ENCODE results near the gene VCPKMT. TPM values are rescaled to one million over a fixed set of nuclear protein-coding genes. Genes with fewer than 3 reads are reported as not detected.

Gene VCPKMT
- total RNA-seq, 1 donor from 2014 or later = 5.3 TPM

DNA sequence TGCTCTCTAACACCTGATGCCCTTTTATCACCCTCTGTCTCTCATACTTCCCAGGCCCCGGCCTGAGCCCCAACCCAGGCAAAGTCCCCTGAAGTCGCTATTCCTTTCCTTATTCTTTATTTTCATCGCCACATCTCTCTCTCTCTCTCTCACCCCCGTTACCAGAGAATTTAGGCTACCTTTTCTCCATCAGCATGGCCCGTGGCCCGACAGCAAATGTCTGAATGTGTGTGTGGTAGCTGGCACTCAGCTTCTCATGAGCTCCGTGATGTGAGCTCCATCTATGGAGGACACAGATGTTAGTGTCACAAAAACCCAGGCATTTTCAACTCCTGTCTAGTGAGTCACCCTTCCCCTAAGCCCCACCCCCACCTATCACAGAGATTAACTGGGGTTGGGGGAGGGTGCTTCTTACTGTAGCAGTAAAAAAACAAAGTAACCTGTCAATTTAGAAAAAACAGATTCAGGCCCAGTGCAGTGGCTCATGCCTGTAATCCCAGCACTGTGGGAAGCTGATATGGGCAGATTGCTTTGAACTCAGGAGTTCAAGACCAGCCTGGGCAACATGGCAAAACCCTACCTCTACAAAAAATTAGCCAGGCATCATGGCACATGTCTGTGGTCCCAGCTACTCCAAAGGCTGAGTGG, 53.8 kb downstream of the VCPKMT start:
- no peak overlapping the region for H3K4me3 ChIP-seq (ENCODE audit: low read depth, low read length)

DNA sequence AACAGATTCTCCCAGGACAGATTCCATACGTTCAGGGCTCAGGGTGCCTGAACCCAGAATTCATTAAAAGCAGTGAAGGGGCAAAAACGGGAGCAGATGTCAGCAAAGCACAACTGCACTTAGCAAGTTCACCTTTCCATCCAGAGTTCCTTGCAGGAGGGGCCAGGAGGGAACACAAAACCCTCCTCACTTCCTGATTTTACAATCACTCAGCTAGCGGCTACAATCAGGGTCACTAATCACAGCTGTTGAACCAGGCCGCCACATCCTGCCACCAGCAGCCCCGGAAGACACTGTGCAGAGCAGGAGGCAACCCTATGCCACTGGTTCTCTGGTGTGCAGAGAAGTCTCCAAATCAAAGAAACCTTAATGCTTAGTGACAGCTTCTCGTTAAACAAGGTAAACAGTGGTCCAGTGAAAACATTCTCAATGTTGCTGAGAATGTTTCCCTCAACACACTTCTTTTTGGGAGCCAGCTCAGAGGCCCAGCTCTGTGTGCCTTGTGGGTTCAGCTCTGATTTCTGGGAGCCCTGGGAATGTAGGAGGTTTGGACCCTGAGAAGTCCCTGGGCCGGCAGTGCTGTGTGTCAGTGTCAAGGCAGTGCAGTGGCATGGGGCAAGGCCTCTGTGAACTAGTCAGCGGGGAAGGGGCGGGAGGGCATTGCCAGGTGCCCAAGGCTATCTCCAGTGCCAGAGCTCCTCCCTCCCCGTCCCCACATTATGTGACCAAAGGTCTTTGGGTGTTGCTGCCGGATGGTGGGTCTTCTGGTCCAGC, 54.5 kb downstream of the VCPKMT start:
- no peak for FAIRE-seq
- no peak overlapping the region for H3K4me3 ChIP-seq (ENCODE audit: low read depth, low read length)

More for the DNA sequence above, 53.8 kb downstream of the VCPKMT start:
- H3K27me3 ChIP-seq (ENCODE audit: control insufficient read depth, insufficient read depth, low read length) = no peaks in the 10 kb centered on the region
- TF ChIP-seq, protein P1, sequence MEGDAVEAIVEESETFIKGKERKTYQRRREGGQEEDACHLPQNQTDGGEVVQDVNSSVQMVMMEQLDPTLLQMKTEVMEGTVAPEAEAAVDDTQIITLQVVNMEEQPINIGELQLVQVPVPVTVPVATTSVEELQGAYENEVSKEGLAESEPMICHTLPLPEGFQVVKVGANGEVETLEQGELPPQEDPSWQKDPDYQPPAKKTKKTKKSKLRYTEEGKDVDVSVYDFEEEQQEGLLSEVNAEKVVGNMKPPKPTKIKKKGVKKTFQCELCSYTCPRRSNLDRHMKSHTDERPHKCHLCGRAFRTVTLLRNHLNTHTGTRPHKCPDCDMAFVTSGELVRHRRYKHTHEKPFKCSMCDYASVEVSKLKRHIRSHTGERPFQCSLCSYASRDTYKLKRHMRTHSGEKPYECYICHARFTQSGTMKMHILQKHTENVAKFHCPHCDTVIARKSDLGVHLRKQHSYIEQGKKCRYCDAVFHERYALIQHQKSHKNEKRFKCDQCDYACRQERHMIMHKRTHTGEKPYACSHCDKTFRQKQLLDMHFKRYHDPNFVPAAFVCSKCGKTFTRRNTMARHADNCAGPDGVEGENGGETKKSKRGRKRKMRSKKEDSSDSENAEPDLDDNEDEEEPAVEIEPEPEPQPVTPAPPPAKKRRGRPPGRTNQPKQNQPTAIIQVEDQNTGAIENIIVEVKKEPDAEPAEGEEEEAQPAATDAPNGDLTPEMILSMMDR (IDR thresholded peaks at IDR 0.05; ENCODE audit: insufficient read depth, low read length, severe bottlenecking) = no peak
- no peaks in the 10 kb centered on the region for H3K36me3 ChIP-seq (ENCODE audit: control insufficient read depth, insufficient read depth, low read length)
- DNase-seq (ENCODE audit: low read depth) (peak; percentile 73), FAIRE-seq (no peak)

DNA sequence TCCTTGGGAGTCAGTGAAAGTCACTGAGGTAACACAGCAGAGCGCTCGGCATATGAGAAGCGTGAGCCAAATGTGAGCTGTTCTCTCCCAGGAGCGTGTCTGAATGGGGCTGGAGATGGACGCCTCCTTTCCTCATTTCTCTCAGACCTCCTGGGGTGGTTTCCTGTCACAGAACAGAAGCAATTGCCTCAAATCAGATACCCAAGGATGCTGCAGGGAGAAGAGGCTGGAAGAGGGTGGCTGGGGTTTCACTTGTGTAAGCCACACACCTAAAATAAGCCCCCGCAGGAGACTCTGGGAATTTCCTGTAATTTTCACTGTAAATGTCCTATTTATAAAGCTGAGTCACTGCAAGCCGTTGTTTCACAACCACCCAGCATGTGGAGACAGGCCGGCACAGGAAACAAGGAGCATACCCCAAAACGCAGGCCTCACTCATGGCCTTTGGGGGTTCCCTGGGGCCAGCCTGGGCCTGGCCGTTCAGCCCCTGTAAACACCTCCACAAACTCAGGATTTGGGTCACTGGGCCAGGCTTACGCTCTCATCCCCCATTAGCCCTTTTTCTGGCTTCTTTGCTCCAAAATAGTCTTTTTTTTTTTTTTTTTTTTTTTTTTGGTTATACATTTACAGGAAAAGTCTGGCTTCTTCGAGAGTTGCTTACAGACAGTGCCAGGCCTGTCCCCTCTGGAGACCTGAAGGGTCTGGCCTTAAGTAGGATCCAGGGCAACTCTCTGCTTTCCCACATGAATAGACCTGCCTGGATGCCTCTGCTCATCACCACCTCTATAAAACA, 55.3 kb downstream of the VCPKMT start:
- TF ChIP-seq, protein P1 (IDR thresholded peaks at IDR 0.05; ENCODE audit: insufficient read depth, low read length, severe bottlenecking) = no peak
- FAIRE-seq (no peak), DNase-seq (ENCODE audit: low read depth) (peak; percentile 96)
- no peaks in the 10 kb centered on the region for H3K36me3 ChIP-seq (ENCODE audit: control insufficient read depth, insufficient read depth, low read length)
- H3K27me3 ChIP-seq (ENCODE audit: control insufficient read depth, insufficient read depth, low read length) = no peaks in the 10 kb centered on the region
- no peak overlapping the region for H3K4me3 ChIP-seq (ENCODE audit: low read depth, low read length)

More for the DNA sequence above, 54.5 kb downstream of the VCPKMT start:
- no peaks in the 10 kb centered on the region for H3K27me3 ChIP-seq (ENCODE audit: control insufficient read depth, insufficient read depth, low read length)
- TF ChIP-seq, protein P1 (IDR thresholded peaks at IDR 0.05; ENCODE audit: insufficient read depth, low read length, severe bottlenecking) = no peak
- no peaks in the 10 kb centered on the region for H3K36me3 ChIP-seq (ENCODE audit: control insufficient read depth, insufficient read depth, low read length)
- peak; percentile 49 for DNase-seq (ENCODE audit: low read depth)

DNA sequence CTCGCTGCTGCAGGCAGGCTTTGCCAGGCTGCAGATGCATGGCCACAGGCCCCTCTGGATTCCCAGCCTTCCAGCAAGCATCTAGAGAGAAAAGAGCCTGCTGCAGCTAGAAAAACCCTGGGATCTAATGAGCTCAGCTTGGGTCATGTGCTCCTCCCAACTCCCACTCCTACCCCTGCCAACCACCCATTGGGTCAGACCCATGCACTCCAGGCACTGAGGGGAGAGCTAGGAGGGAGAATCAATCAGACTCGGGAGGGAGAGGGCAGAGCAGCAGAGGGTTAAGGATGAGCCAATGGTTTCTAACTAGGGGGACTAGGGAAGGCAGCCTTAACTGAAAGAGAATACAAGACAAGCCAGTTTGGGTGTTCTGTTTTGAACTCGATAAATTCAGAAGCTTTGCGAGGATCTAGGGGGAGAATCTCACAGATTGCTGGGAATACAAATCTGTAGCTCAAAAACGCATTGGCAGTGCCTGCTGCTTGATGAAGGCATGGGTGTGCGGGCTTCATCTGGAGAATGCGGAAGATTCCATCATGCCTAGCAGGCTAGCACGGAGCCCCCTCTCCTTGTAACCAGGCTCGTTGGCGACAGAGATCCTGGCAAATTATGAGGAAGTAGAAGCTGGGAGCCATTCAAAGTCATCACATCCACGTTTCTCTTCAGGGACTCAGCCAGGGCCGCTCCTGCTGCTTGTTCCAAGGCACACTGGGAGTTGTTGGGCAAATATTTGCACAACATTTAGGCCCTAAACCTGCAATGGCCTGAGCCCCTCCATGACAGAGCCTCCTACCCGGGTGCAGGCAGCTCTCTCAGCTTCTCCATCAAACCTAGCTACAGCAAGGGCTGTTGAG, 56.4 kb downstream of the VCPKMT start:
- TF ChIP-seq, protein P1 (IDR thresholded peaks at IDR 0.05; ENCODE audit: insufficient read depth, low read length, severe bottlenecking) = no peak
- FAIRE-seq = no peak
- Histone ChIP-seq H3K36me3 (ENCODE audit: control insufficient read depth, insufficient read depth, low read length) (no peaks in the 10 kb centered on the region), H3K27me3 (ENCODE audit: control insufficient read depth, insufficient read depth, low read length) (no peaks in the 10 kb centered on the region), H3K4me3 (ENCODE audit: low read depth, low read length) (no peak overlapping the region)
- no peak for DNase-seq (ENCODE audit: low read depth)

Other genes starting within 250 kb of the VCPKMT start
- gene ARF6, start 223.5 kb downstream of the VCPKMT start, total RNA-seq = 83.2 and 90.0 TPM in 2 replicates
- 17.6 and 21.0 TPM in 2 replicates for gene SOS2, start 115.0 kb upstream of the VCPKMT start, total RNA-seq
- gene L2HGDH, start 195.7 kb upstream of the VCPKMT start, total RNA-seq = 6.6 and 7.8 TPM in 2 replicates
- gene DMAC2L, start 195.8 kb upstream of the VCPKMT start, total RNA-seq = 8.2 and 10.8 TPM in 2 replicates